ENCODE data around the gene FAM221B.

DNA sequence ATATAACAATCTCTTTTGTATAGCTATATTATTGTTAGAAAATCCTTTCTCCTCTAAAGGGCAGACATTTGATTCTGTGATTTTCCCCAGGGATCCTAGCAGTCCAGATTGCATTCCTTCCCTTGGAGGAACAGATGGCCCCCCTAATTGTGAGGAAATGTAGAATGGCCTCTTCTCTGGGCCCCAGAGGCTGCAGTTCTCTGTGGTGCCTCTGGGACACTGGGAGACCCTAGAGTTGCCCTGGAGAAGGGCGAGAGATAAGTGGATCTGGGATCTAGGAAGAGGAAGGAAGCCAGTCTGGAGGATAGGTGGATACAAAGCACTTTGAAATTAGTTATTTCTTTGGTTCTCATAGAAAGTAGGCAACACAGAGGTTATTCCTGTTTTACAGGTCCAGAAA is 11.8 kb downstream of the FAM221B start:
- TF ChIP-seq CTCF (conservative IDR thresholded peaks at IDR 0.05 in 1 of 2, IDR thresholded peaks at IDR 0.05 in 1 of 2; ENCODE audit: extremely low read depth in 1 of 2, insufficient read depth in 1 of 2, low read depth in 1 of 2, low read length in 2 of 2) (peak in 1 of 2 donors; percentile 9), EZH2 (IDR thresholded peaks at IDR 0.05; ENCODE audit: borderline replicate concordance, low read length) (no peak)
